Cerebellar cortex (tissue), 1 donor: Measurements from ENCODE around the gene KRTAP4-12.
"Not testable (repeated sequence)": the region's sequence is repeated elsewhere in the genome, so short reads cannot be mapped to it uniquely, and the experiment has no call there.

Experiments
- DNase-seq: peaks from one replicate; pipeline ENCODE4 v3.0.0-alpha.2; 2015; ENCODE audit warnings: low spot score

The KRTAP4-12 gene

DNA sequence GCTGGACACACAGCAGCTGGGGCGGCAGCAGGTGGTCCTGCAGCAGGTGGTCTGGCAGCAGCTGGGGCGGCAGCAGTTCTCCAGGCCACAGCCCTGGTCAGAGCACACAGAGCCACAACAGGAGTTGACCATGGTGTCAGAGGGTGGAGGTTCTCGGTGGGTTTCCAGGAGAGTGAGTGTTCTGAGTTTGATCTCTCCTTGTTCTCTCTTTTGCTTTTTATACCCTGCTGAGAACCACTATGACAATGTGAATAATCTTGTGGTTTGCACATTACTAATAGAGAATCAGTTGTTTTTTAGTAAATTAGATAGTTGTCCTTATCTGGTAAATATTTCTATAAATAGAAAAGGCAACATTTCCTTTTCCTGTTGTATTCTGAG, at the start of gene KRTAP4-12:
KRTAP4-12 (minus strand) TSS at position 192 of the 381 bp plus-strand sequence; CDS start at position 132, 60 bp downstream.
- not testable (repeated sequence) for DNase-seq

DNA sequence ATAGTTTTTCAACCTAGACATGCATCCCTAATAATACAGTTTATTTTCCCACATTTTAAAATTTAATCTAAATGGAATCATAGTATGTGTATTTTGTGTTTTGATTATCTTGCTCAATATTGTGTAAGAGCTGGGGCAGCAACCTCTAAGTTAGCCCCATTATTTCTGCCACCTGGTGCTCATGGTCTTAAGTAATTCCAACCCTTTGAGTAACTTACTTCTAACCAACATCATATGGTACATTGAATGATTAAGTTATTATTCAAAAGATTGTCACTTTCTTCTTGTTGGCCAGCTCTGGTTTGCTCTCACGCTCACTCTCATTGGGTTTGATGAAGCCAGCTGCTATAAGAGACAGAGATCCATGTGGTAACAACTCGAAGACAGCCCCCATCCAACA, 47.9 kb upstream of the KRTAP4-12 start:
- DNase-seq, result no peak

DNA sequence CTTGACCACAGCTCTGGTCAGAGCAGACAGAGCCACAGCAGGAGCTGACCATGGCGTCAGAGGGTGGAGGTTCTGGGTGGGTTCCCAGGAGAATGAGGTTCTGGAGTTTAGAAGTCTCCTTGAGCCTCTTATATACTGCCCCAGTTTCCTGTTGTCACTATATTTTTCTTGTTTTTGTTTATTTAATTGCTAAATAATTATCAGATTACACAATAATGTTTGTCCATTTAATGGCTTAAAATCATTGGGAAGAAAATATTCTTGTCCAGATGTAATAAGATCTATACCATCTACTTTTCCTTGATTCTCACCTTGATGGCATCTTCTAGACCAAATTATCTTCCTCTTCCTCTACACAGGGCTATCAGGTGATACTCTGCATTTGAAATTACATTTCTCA, 44.1 kb upstream of the KRTAP4-12 start, which contains the start of gene KRTAP4-3:
KRTAP4-3 (minus strand) TSS at position 101 of the 400 bp plus-strand sequence; CDS start at position 52, 49 bp downstream.
- DNase-seq, result no peak

DNA sequence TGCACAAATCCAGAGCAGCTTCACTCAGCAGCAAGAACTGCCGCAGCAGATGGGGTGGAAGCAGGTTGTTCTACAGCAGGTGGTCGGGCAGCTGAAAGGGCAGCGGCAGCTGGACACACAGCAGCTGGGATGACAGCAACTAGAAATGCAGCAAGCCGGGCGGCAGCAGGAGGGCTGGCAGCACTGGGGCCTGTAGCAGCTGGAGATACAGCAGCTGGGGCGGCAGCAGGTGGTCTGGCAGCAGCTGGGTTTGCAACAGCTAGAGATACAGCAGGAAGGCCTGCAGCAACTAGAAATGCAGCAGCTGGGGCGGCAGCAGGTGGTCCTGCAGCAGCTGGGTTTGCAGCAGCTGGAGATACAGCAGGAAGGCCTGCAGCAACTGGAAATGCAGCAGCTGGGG, 43.6 kb upstream of the KRTAP4-12 start:
- DNase-seq, result no peak

DNA sequence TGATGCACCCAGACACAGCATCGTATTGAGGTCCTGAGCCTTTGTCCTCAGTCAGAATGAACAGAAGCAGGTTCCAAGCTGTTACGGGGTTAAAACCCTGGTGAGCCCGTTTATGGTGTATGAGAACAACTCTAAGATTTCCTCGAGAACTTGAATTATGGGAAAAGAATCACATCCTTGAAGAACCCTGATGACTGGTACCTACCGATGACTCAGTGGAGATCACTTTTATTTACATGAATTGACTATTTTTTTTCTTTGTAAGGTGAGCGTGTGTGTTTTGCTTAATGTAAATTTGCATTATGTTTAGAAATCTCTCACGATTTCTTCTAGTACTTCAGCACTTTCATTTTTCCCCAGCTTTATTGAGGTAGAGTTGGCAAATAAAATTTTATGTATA, 39.8 kb upstream of the KRTAP4-12 start:
- no peak for DNase-seq

DNA sequence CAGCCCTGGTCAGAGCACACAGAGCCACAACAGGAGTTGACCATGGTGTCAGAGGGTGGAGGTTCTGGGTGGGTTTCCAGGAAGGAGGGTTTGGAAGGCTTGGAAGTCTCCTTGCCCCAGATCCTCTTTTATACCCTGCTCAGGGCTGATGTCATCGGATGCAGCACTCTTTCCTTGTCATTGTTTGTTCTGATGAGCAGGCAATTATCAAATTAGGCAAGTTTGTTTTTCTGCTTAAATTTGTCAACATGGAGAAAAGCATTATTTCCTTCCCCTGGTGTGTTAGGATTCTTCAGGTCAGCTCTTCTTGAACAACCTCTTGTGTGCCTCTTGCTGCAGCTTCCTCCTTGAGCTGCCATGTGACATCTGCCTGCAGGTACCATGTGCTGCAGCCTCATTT, 36.7 kb upstream of the KRTAP4-12 start, which contains the start of gene KRTAP4-4:
KRTAP4-4 (minus strand) TSS at position 101 of the 400 bp plus-strand sequence; CDS start at position 44, 57 bp downstream.
- no peak for DNase-seq

DNA sequence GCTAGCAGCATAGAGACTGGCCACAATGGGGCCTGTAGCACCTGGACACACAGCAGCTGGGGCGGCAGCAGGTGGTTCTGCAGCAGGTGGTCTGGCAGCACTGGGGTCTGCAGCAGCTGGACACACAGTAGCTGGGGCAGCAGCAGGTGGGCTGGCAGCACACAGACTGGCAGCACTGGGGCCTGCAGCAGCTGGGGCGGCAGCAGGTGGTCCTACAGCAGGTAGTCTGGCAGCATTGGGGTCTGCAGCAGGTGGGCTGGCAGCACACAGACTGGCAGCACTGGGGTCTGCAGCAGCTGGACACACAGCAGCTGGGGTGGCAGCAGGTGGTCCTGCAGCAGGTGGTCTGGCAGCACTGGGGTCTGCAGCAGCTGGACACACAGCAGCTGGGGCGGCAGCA, 36.2 kb upstream of the KRTAP4-12 start:
- not testable (repeated sequence) for DNase-seq

DNA sequence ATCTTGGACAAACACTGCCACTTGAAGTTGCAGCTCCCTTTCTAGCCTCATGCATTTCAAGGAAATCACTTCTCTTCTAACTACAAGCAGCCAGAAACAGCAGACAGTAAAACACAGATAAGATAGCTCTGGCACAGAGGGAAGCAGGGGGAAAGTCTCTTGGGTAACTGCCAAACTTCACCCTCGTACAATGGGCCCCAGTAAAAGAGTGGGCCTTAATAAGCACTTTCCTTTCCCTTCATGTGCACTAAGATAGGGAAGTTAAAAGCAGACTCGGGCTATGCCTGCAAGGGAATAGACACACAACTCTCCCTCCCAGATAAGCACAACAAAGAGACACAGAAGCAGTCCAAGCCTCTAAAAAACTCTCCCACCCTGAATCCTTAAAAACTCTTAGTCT, 29.9 kb upstream of the KRTAP4-12 start:
- no peak for DNase-seq

DNA sequence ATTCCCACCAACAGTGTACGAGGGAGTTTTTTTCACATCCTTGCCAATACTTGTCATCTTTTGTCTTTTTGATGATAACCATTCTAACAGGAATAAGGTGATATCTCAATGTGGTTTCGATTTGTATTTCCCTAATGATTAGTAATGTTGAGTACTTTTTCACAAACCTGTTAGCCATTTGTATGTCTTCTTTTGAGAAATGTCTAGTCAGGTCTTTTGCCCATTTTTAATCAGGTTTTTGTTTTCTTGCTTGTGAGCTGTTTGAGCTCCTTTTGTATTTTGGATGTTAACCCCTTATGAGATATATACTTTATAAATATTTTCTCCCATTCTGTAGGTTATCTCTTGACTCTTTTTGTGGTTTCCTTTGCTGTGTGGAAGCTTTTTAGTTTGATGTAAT, 27.5 kb upstream of the KRTAP4-12 start:
- no peak for DNase-seq

DNA sequence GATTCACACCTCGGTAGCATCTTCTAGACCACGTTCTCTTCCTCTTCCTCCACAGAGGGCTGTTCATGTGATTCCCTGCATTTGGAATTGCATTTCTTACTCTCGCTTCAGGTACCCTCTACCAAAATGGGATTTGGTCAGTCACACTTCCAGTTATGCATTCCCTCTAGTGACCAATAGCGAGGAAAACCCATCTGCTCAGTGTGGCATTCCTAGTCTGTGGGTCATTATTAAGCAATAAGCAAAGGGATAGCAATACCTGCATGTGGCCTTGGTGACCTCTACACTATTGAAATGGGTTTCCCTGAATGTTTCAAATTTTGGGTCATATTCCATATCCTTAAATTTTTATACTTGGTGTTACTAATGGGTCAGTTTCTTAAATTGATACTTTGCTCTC, 26.0 kb upstream of the KRTAP4-12 start:
- no peak for DNase-seq

DNA sequence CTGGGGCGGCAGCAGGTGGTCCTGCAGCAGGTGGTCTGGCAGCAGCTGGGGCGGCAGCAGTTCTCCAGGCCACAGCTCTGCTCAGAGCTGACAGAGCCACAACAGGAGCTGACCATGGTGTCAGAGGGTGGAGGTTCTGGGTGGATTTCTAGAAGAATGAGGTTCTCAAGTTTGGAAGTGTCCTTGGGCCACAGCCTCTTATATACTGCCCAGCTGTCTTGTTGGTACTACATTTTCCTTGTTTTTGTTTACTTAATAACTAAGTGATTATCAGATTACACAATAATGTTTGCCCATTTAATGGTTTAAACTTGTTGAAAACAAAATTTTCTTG, 25.6 kb upstream of the KRTAP4-12 start, which contains the start of gene KRTAP4-5:
KRTAP4-5 (minus strand) TSS at position 174 of the 334 bp plus-strand sequence; CDS start at position 116, 58 bp downstream.
- DNase-seq, result no peak

DNA sequence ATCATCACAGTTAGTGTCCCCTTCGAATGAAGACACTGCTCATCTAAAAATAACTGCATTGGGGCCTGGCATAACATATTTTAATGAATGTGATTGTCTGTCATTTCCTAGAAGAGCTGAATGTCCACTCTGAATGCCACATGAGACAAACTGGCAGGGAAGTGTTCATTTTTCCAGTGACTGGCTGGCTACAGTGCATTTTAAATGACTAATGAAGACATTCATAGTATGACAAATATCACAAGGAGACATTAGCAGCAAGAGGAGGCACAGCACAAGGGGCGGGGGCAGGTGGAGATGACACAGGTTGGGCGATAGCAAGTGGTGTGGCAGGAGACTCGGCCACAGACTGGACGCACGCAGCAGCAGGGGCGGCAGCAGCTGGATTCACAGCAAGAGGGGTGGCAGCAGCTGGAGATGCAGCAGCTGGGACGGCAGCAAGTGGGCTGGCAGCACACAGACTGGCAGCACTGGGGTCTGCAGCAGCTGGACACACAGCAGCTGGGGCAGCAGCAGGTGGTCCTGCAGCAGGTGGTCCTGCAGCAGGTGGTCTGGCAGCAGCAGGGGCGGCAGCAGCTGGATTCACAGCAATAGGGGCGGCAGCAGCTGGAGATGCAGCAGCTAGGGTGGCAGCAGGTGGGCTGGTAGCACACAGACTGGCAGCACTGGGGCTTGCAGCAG, 25.1 kb upstream of the KRTAP4-12 start:
- DNase-seq, result not testable (repeated sequence)

DNA sequence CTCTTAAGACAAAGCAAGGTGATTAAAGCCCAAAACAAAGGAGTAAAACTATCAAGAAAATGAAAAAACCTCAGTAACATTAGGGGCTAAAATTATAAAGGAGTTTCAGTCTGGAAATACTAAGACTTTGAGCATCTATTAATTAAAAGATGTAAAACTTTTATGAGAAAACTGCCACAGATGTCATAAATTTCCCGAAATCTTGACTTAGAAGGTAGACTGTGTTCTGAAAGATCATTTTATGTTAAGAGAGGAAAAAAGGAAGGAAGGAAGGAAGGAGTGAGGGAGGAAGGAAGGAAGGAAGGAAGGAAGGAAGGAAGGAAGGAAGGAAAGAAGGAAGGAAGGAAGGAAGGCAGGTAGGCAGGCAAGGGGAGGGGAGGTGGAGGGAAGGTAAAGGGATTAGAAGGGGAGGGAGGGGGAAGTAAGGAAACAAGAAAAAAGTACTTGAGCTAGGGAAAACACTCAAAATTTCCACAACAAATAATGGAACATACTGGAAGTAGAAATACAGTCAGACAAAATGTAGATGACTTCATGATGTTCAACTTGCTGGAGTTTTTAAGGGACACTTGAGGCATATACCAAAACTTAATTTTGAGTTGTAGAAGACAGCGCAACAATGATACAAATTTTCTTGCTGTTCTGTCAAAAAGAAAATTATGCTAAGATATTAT, 23.7 kb upstream of the KRTAP4-12 start:
- no peak for DNase-seq

DNA sequence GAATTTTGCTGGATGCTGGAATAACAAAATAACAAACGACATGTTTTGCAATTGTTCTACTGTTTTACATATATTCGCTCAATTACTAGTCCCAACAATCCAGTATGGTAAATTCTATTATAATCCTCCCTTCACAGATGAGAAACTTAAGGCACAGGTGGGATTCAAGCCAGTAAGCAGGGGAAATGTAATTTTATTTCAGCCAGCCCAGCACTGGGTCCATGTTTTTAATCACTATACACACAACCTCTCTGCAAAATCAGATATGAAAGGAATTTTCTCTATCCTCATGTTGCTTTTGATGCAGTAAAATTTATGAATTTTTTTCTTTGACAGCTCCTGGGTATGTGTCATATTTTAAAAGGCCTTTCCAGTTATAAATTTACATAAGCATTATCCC, 21.3 kb upstream of the KRTAP4-12 start:
- no peak for DNase-seq

DNA sequence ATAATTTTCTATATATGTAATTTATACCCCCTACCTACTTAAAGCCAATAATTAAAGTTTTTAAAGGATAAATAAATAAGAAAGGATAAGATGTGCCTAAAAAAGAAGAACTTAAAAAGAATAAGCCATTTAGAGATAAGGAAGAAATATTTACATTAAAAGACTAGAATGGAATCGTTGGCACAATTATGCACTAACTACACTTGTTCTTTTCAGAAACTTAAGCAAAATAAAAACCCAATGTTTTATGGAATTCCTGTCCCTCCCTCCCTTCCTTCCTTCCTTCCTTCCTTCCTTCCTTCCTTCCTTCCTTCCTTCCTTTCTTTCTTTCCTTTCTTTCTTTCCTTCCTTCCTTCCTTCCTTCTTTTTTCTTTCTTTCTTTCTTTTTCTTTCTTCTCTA, 20.9 kb upstream of the KRTAP4-12 start:
- no peak for DNase-seq

DNA sequence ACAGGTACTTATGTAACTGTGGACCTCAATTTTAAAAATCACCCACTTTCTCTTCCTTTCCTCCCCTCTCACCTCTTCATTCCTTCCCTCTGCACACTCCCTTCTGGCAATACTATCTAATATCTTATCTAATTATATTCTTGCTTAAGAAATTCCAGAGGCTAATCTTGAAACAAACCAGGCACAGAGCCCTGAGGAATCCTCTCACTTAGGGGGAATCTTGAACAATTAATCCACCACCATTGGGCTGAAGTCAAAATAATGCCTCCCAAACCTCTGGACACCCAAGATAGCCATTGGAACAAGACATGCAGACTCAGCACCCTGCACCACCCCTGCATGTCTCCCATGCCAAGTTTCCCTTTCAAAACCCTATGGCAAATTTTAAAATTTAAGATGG, 17.4 kb upstream of the KRTAP4-12 start:
- DNase-seq, result no peak

DNA sequence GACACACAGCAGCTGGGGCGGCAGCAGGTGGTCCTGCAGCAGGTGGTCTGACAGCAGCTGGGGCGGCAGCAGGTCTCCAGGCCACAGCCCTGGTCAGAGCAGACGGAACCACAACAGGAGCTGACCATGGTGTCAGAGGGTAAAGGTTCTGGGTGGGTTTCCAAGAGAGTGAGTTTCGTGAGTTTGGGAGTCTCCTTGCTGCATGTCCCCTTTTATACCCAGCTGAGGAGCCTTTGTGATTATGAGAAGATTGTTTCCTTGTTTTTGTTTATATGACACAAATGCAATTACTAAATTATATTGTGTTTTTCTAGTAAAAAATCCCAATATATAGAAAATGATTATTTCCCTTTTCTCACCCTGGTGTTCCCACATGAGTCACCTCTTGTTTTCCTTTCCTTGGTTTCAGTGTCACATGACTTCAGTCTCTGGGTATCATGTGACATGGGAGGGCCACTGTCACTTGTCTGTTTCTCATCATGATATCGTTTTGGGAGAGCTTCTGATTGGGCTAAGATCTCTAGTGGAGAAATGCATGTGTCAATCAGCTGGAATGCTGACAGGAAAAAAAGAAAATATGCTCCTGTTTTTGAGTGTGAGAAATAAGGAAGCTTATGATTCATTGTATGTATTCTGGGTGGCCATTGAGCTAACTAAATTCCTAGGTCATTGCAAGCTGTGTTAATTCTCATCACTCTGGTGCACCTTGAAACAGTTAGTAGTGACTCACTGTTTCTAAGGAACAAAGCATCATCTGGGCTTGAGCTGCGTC, 16.6 kb upstream of the KRTAP4-12 start, which contains the start of gene KRTAP4-6:
KRTAP4-6 (minus strand) TSS at position 185 of the 772 bp plus-strand sequence; CDS start at position 128, 57 bp downstream.
- DNase-seq, result no peak

DNA sequence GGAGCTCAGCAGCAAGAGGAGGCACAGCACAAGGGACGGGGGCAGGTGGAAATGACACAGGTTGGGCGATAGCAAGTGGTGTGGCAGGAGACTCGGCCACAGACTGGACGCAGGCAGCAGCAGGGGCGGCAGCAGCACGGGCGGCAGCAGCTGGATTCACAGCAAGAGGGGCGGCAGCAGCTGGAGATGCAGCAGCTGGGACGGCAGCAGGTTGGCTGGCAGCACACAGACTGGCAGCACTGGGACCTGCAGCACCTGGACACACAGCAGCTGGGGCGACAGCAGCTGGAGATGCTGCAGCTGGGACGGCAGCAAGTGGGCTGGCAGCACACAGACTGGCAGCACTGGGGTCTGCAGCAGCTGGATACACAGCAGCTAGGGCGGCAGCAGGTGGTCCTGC, 15.9 kb upstream of the KRTAP4-12 start:
- DNase-seq, result not testable (repeated sequence)

DNA sequence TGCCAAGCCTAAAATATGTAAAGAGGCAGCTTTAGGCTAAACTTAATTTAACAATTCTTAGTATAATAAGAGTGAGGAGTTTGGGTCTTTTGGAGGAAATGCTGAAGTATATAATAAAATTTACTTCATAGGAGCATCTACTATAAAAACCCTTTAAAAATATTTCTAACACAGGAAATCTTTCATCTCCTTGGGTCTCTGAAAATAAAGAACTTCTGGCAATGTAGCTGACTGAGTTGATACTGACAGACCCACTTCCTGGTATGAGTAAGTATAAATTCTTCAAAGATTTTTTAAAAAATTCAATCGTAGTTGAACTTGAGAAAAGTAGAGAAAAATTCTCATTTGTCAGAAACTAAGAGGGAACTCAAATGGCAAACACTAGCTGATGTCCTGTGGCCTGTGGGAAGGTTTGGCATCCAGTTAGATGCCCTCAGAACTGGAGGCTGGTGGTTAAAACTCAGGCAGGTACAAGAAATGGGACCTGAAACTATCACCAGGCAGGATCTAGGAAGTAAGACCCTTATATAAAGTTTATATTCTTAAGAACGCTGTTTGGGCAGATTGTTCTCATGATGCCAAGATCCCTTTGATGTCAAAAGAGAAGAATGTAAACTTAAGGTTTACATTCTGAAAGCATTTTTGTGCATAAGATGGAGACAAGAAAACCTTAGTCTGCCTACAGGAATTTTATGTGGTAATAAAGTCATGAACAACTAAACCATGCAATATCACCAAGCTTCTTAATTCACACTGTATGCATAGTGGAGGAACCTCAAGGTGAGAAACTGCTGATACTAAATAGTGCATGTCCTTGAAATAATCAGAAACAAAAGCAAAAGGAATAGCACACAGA, 10.1 kb upstream of the KRTAP4-12 start:
- DNase-seq, result no peak

DNA sequence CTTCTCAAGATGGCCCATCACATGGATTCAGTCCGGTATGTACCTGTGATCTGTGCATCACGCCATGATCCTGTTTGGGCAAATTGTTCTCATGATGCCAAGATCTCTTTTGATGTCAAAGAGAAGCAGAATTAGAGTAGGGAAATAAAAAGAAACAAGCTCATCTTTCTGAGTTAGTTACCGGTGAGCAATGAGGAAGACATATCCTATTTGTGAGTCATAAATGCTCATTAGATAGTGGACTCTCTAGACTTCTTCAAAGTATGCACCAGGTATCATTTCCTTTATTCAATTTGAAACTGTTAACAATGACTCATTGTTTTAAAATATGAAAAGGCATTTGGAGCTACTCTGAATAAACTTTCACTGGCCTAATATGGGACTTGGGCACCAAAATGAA, 8.0 kb upstream of the KRTAP4-12 start:
- DNase-seq, result no peak

DNA sequence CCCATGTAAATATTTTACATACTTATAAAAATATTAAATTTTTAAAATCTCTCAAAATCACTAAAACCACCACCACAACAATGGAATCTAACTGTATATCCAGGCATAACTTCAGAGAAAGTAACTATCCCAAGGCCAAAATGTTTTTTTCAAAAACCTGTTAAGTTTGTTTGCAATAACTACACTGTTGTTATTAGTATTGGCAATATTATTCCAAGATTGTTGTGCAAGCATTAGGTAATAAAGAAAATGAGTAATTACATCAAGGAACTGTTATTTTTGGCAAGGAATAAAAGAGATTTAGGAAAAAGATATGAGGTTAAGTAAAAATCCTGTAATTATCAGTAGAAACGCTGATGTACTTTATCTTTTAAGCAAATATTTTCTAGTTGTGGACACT, 3.4 kb upstream of the KRTAP4-12 start:
- DNase-seq, result no peak

DNA sequence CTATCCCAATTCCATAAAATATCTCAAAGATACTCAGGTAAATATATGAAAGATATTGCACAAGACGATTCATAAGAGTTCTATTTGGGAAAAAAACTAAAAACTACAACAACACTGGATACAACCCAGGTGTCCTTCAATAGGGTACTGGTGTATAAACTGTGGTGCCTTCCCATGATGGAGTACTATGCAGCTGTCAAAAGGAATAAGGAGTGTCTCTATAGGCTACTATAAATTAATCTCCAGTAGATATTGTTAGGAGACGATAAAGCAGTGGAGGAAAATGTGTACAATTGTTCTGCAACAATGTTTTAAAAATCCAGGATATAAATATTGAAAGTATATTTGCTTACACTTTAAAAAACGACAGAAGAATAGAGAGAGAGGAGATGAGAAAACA, 2.4 kb upstream of the KRTAP4-12 start:
- DNase-seq, result no peak
